ENCODE results near the gene LDLRAP1.

Gene LDLRAP1

GRCh38 chr1:25616095-25616986 lies 72.9 kb downstream of the LDLRAP1 start, which contains the start of gene MAN1C1:
Gene MAN1C1 (plus strand): TSS chr1:25616791. CDS start chr1:25617798, 1,007 bp downstream.
- Mint-ChIP-seq H3K4me3 (peak within 1 kb of the TSS; percentile 75 to 78 (median 76)), H3K36me3 (ENCODE audit: low read depth) (no peaks in the 10 kb centered on the region), H3K27ac (peak within 1 kb of the TSS in 2 of 3 experiments; percentile 4 to 36), H3K27me3 (ENCODE audit: low read depth) (peaks cover 61% of the 10 kb centered on the region), H3K4me1 (peaks cover 39% of the 10 kb centered on the region), H3K9me3 (no peaks in the 10 kb centered on the region)
- TF ChIP-seq, protein P1, sequence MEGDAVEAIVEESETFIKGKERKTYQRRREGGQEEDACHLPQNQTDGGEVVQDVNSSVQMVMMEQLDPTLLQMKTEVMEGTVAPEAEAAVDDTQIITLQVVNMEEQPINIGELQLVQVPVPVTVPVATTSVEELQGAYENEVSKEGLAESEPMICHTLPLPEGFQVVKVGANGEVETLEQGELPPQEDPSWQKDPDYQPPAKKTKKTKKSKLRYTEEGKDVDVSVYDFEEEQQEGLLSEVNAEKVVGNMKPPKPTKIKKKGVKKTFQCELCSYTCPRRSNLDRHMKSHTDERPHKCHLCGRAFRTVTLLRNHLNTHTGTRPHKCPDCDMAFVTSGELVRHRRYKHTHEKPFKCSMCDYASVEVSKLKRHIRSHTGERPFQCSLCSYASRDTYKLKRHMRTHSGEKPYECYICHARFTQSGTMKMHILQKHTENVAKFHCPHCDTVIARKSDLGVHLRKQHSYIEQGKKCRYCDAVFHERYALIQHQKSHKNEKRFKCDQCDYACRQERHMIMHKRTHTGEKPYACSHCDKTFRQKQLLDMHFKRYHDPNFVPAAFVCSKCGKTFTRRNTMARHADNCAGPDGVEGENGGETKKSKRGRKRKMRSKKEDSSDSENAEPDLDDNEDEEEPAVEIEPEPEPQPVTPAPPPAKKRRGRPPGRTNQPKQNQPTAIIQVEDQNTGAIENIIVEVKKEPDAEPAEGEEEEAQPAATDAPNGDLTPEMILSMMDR (IDR thresholded peaks at IDR 0.05; ENCODE audit: unreplicated experiment in 3 of 3): peak; percentile 24 to 48 (median 44)

GRCh38 chr1:25616987-25617624 lies 73.7 kb downstream of the LDLRAP1 start:
- no peaks in the 10 kb centered on the region for H3K9me3 Mint-ChIP-seq
- H3K27ac Mint-ChIP-seq: no peak overlapping the region
- H3K36me3 Mint-ChIP-seq (ENCODE audit: low read depth): no peaks in the 10 kb centered on the region
- peak overlapping the region in 1 of 3 experiments; percentile 38 for H3K4me3 Mint-ChIP-seq
- peaks cover 39% of the 10 kb centered on the region for H3K4me1 Mint-ChIP-seq
- peaks cover 58% of the 10 kb centered on the region for H3K27me3 Mint-ChIP-seq (ENCODE audit: low read depth)
- TF ChIP-seq, protein P1 (IDR thresholded peaks at IDR 0.05; ENCODE audit: unreplicated experiment in 3 of 3): no peak

DNA sequence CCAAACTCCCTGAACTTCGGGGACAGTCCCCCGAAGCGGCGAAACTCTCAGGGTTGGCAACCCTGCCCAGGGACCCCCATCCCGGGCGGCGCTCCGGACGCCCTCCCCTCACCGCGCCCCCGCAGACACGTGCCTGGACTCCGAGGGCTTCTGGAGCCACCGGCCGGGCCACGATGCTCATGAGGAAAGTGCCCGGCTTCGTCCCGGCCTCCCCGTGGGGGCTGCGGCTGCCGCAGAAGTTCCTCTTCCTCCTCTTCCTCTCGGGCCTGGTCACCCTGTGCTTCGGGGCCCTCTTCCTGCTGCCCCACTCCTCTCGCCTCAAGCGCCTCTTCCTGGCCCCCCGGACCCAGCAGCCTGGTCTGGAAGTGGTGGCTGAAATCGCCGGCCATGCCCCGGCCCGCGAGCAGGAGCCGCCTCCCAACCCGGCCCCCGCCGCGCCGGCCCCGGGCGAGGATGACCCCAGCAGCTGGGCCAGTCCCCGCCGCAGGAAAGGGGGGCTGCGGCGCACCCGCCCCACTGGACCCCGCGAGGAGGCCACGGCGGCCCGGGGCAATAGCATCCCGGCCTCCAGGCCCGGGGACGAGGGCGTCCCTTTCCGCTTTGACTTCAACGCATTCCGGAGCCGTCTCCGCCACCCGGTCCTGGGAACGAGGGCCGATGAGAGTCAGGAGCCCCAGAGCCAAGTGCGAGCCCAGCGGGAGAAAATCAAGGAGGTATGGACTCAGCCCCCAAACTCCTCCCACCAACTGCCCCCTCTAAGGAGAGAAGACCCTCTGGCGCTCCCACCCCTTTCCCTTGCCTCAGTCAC lies 74.4 kb downstream of the LDLRAP1 start:
- TF ChIP-seq, protein P1 (IDR thresholded peaks at IDR 0.05; ENCODE audit: unreplicated experiment in 3 of 3): no peak
- H3K36me3 Mint-ChIP-seq (ENCODE audit: low read depth): no peaks in the 10 kb centered on the region
- no peaks in the 10 kb centered on the region for H3K9me3 Mint-ChIP-seq
- H3K27ac Mint-ChIP-seq: peak overlapping the region in 2 of 3 experiments; percentile 48 to 54
- H3K4me1 Mint-ChIP-seq: peaks cover 44% of the 10 kb centered on the region
- peak overlapping the region; percentile 87 to 93 (median 89) for H3K4me3 Mint-ChIP-seq
- peaks cover 51% of the 10 kb centered on the region for H3K27me3 Mint-ChIP-seq (ENCODE audit: low read depth)

- peak overlapping the region; percentile 13 to 54 (median 48) for H3K27ac Mint-ChIP-seq
- TF ChIP-seq, protein P1 (IDR thresholded peaks at IDR 0.05; ENCODE audit: unreplicated experiment in 3 of 3): no peak
- no peaks in the 10 kb centered on the region for H3K36me3 Mint-ChIP-seq (ENCODE audit: low read depth)
- H3K4me1 Mint-ChIP-seq: peaks cover 50% of the 10 kb centered on the region
- H3K9me3 Mint-ChIP-seq: no peaks in the 10 kb centered on the region
- peak overlapping the region; percentile 87 to 93 (median 89) for H3K4me3 Mint-ChIP-seq
- H3K27me3 Mint-ChIP-seq (ENCODE audit: low read depth): peaks cover 49% of the 10 kb centered on the region
Measured at GRCh38 chr1:25618433-25618808, 75.0 kb downstream of the LDLRAP1 start.
